Calu3 (cell line): ENCODE data around the gene GANC. TPM values are rescaled to one million over a fixed set of nuclear protein-coding genes. Genes with fewer than 3 reads are reported as not detected.

Experiments used
- BruUV-seq: library from RNA; stranded (reverse); fragments of 400-500 nt; replicated peaks from 2 replicates; lab custom pipeline; 2021; lab: Mats Ljungman, UMichigan
- CTCF ChIA-PET: fragments of 300-600 bp; sonication (Branson Sonifier 250); formaldehyde crosslinking; loops from one replicate; lab custom pipeline; 2022; ENCODE audit warnings: antibody characterized with exemption; lab: Charles Lee
- DNase-seq: peaks from one replicate; pipeline ENCODE4 v3.0.0; 2022
- H3K27ac Mint-ChIP-seq: one replicate; pipeline ENCODE4 v1.8.0; 2022; ENCODE audit warnings: mixed read lengths; ENCODE audit not compliant: unreplicated experiment
- H3K27me3 Mint-ChIP-seq: one replicate; pipeline ENCODE4 v1.8.0; 2022; ENCODE audit warnings: mixed read lengths; ENCODE audit not compliant: unreplicated experiment
- H3K36me3 Mint-ChIP-seq: one replicate; pipeline ENCODE4 v1.8.0; 2022; ENCODE audit warnings: mild to moderate bottlenecking, moderate library complexity, mixed read lengths; ENCODE audit not compliant: insufficient read depth, unreplicated experiment
- H3K4me1 Mint-ChIP-seq: one replicate; pipeline ENCODE4 v1.8.0; 2022; ENCODE audit warnings: mild to moderate bottlenecking, low read depth, mixed read lengths; ENCODE audit not compliant: unreplicated experiment
- H3K4me3 Mint-ChIP-seq: one replicate; pipeline ENCODE4 v1.8.0; 2022; ENCODE audit warnings: mild to moderate bottlenecking, low read depth, moderate library complexity, mixed read lengths; ENCODE audit not compliant: unreplicated experiment
- H3K9me3 Mint-ChIP-seq: one replicate; pipeline ENCODE4 v1.8.0; 2022; ENCODE audit warnings: low read depth, mixed read lengths; ENCODE audit not compliant: unreplicated experiment
- CTCF ChIP-seq: fragments of 200-600 bp; IDR thresholded peaks from one replicate; pipeline ENCODE4 v1.8.0; 2022; ENCODE audit warnings: antibody characterized with exemption; ENCODE audit not compliant: unreplicated experiment
- intact Hi-C: fragments of 100-400 bp; cut with micrococcal nuclease; formaldehyde crosslinking; loops from one replicate; pipeline ENCODE4 v1.10.0; 2022; ENCODE audit not compliant: unreplicated experiment
- total RNA-seq: library from RNA; stranded (reverse); gene quantifications from 2 replicates; pipeline ENCODE4 v1.2.3, GENCODE V29; 2022

Gene GANC
- total RNA-seq, 1 experiment from 2014 or later: 10.8 TPM

- Mint-ChIP-seq H3K27ac (no peak overlapping the region), H3K27me3 (no peaks in the 10 kb centered on the region), H3K9me3 (no peaks in the 10 kb centered on the region), H3K36me3 (no peaks in the 10 kb centered on the region), H3K4me1 (peaks cover 14% of the 10 kb centered on the region), H3K4me3 (no peak overlapping the region)
- BruUV-seq: no TSS peak
- no peak for TF ChIP-seq CTCF
- intact Hi-C loops: no loop called here
- CTCF ChIA-PET: no interaction called here
- no peak for DNase-seq
Observed at GRCh38 chr15:42282926-42283325, 9.9 kb downstream of the GANC start.

GRCh38 chr15:42283671-42284070 is 10.7 kb downstream of the GANC start:
- BruUV-seq: no TSS peak
- CTCF ChIA-PET: no interaction called here
- Mint-ChIP-seq H3K4me1 (peaks cover 14% of the 10 kb centered on the region), H3K9me3 (no peaks in the 10 kb centered on the region), H3K27ac (no peak overlapping the region), H3K4me3 (no peak overlapping the region), H3K27me3 (no peaks in the 10 kb centered on the region), H3K36me3 (no peaks in the 10 kb centered on the region)
- no peak for TF ChIP-seq CTCF
- intact Hi-C loops: no loop called here
- no peak for DNase-seq

- Mint-ChIP-seq H3K27me3 (no peaks in the 10 kb centered on the region), H3K36me3 (no peaks in the 10 kb centered on the region), H3K9me3 (no peaks in the 10 kb centered on the region), H3K4me3 (no peak overlapping the region), H3K27ac (no peak overlapping the region), H3K4me1 (peaks cover 14% of the 10 kb centered on the region)
- CTCF ChIA-PET: no interaction called here
- no peak for DNase-seq
- intact Hi-C loops: no loop called here
- TF ChIP-seq CTCF: no peak
- no TSS peak for BruUV-seq
Observed at GRCh38 chr15:42284551-42284950, 11.6 kb downstream of the GANC start.

- H3K9me3 Mint-ChIP-seq: no peaks in the 10 kb centered on the region
- no TSS peak for BruUV-seq
- DNase-seq: no peak
- peaks cover 14% of the 10 kb centered on the region for H3K4me1 Mint-ChIP-seq
- no peaks in the 10 kb centered on the region for H3K27me3 Mint-ChIP-seq
- intact Hi-C loops: no loop called here
- CTCF ChIA-PET: no interaction called here
- H3K36me3 Mint-ChIP-seq: no peaks in the 10 kb centered on the region
- no peak for TF ChIP-seq CTCF
- no peak overlapping the region for H3K27ac Mint-ChIP-seq
- no peak overlapping the region for H3K4me3 Mint-ChIP-seq
Observed at GRCh38 chr15:42285034-42285433, 12.0 kb downstream of the GANC start.
